ENCODE measurements around the gene HIF3A. TPM values are rescaled to one million over a fixed set of nuclear protein-coding genes. Genes with fewer than 3 reads are reported as not detected.
A peak's percentile ranks its signal among the peaks of the same experiment; 100 is the strongest.

HIF3A gene
- total RNA-seq, 2 experiments from 2014 or later: not detected

DNA sequence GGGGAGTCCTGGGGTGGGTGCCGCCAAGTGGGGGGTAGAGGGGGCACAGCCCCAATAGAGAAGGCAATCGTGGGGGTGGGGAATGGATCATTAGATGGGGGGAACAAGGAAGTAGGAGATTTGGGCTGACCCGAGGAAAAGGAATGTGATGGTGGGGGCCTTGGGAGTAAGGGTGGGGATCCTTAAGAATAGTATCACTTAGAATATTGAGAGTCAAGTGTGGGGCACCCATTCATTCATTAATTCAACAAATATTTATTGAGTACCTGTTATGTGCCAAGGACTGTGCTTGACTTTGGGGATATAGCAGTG lies 50.7 kb downstream of the HIF3A start:
- POLR2A ChIA-PET: interaction anchor here (0.9 to 1.3 kb wide), 3 partner anchors 22 to 305 kb away, joined by 3 to 4 read pairs (median 4); no protein-coding TSS in a partner anchor
- peaks cover 35% of the 10 kb centered on the region for H3K36me3 Mint-ChIP-seq (ENCODE audit: low read depth)
- no peak for ATAC-seq
- DNase-seq: no peak
- peak overlapping the region; percentile 95 for H3K27ac Mint-ChIP-seq
- H3K4me1 Mint-ChIP-seq (ENCODE audit: low read depth): peaks cover 44% of the 10 kb centered on the region
- peak overlapping the region; percentile 89 for H3K4me3 Mint-ChIP-seq
- H3K9me3 Mint-ChIP-seq: no peaks in the 10 kb centered on the region
- CTCF ChIA-PET: interaction anchor here (0.6 to 1.1 kb wide), 4 partner anchors 8 to 66 kb away, joined by 3 read pairs; no protein-coding TSS in a partner anchor
- TF ChIP-seq, protein P1, sequence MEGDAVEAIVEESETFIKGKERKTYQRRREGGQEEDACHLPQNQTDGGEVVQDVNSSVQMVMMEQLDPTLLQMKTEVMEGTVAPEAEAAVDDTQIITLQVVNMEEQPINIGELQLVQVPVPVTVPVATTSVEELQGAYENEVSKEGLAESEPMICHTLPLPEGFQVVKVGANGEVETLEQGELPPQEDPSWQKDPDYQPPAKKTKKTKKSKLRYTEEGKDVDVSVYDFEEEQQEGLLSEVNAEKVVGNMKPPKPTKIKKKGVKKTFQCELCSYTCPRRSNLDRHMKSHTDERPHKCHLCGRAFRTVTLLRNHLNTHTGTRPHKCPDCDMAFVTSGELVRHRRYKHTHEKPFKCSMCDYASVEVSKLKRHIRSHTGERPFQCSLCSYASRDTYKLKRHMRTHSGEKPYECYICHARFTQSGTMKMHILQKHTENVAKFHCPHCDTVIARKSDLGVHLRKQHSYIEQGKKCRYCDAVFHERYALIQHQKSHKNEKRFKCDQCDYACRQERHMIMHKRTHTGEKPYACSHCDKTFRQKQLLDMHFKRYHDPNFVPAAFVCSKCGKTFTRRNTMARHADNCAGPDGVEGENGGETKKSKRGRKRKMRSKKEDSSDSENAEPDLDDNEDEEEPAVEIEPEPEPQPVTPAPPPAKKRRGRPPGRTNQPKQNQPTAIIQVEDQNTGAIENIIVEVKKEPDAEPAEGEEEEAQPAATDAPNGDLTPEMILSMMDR (IDR thresholded peaks at IDR 0.05): peak; percentile 50
- no peaks in the 10 kb centered on the region for H3K27me3 Mint-ChIP-seq
- intact Hi-C loops (cut with micrococcal nuclease): no loop called here

DNA sequence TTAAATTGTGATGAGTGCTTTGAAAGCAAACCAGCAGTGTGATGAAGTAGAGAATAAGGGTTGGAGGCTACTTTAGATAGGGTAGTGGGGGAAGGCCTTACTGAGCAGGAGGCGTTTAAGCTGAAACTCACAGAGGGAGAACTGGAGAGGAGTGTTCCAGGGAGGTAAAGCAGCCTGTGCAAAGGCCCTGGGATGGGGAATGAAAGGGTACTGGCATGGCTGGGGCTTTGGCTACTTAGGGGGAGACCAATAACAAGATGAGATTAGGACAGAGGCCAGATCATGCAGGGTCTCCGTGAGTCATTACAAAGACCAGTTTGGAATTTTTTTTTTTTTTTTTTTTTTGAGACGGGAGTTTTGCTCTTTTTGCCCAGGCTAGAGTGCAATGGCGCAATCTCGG lies 51.1 kb downstream of the HIF3A start:
- peak overlapping the region; percentile 95 for H3K27ac Mint-ChIP-seq
- peak overlapping the region; percentile 89 for H3K4me3 Mint-ChIP-seq
- peaks cover 44% of the 10 kb centered on the region for H3K4me1 Mint-ChIP-seq (ENCODE audit: low read depth)
- intact Hi-C loops (cut with micrococcal nuclease): no loop called here
- no peaks in the 10 kb centered on the region for H3K27me3 Mint-ChIP-seq
- DNase-seq (no peak), ATAC-seq (no peak)
- ChIA-PET POLR2A (interaction anchor here (1.2 to 1.3 kb wide), 2 partner anchors 21 to 305 kb away, joined by 3 to 4 read pairs; no protein-coding TSS in a partner anchor), CTCF (interaction anchor here (0.6 to 1.0 kb wide), 3 partner anchors 15 to 67 kb away, joined by 3 read pairs; no protein-coding TSS in a partner anchor)
- H3K36me3 Mint-ChIP-seq (ENCODE audit: low read depth): peaks cover 35% of the 10 kb centered on the region
- TF ChIP-seq, protein P1 (IDR thresholded peaks at IDR 0.05): no peak
- H3K9me3 Mint-ChIP-seq: no peaks in the 10 kb centered on the region

DNA sequence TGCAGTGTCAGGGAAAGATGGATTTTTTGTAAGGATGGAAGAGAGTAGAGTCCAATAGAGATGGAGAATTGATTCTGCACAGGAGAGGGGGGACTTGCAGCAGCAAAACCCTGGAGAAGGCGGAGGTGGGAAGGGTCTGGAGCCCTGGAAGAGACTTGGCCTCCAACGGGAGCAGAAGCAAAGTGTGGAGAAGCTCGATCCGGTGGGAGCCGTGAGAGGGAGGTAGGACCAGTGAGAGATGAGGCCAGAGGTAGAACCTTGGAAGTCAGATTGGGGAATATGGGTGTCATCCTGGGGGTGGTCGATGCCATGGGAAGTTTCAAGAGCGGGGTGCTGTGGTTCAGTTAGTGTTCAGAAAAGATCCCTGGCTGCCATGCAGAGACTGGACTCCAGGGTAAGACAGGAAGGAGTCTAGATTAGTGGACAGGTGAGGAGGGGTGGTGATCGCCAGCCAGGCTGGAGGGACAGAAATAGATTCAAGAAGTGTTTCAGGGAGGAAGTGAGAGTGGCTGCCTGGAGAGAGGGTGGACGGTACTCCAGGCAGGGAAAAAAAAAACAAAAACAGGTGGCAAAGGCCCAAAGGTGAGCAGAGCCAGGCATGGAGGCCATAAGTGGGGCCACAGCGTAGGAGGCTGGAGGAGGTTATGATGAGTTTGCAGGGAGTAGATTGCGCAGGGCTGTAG lies 52.6 kb downstream of the HIF3A start:
- H3K4me1 Mint-ChIP-seq (ENCODE audit: low read depth): peaks cover 44% of the 10 kb centered on the region
- CTCF ChIA-PET: no interaction called here

DNA sequence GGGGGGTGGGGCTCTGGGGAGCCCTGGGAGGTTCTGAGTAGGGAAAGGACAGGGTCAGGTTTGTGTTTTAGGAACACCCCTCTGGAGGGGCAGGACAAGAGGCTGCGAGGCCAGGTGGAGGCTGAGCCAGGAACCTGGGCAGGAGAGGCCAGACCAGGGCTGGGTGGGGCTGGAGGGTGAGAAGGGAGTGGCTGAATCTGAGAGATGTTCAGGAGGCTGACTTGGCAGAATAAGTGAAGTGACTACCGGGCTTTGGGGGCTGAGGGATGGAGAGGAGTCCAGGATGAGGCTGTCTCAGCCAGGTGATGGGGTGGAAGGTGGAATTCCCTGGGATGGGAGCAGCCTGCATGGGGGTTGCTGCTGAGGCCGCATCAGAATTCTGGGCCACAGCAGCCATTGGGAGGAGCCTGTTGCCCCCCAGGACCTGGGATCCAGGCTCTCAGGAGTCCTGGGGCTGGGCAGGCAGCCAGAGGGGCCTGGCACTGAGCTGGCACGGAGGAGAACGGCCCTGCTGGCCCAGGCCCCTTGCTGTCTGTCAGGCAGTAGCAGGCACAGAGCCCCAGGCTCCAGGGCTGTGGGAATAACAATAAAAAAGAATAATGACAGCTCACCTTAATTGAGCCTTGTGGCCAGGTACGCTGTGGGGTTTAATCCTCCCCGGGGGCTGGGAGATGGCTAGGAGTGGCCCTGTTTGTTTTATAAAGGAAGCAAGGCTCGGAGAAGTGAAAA lies 53.4 kb downstream of the HIF3A start:
- H3K36me3 Mint-ChIP-seq (ENCODE audit: low read depth): peaks cover 50% of the 10 kb centered on the region
- intact Hi-C loops (cut with micrococcal nuclease): no loop called here
- peak overlapping the region; percentile 89 for H3K4me3 Mint-ChIP-seq
- H3K9me3 Mint-ChIP-seq: no peaks in the 10 kb centered on the region
- DNase-seq: peak; percentile 52
- ChIA-PET POLR2A (interaction anchor here (0.7 to 1.4 kb wide), 3 partner anchors 36 to 438 kb away, joined by 3 to 7 read pairs (median 3); partner anchors contain the start of genes CALM3 and SLC1A5), CTCF (no interaction called here)
- peak overlapping the region; percentile 98 for H3K27ac Mint-ChIP-seq
- no peak for ATAC-seq
- TF ChIP-seq, protein P1 (IDR thresholded peaks at IDR 0.05): no peak
- peaks cover 49% of the 10 kb centered on the region for H3K4me1 Mint-ChIP-seq (ENCODE audit: low read depth)
- H3K27me3 Mint-ChIP-seq: no peaks in the 10 kb centered on the region

More for the DNA sequence above, 52.6 kb downstream of the HIF3A start:
- H3K4me3 Mint-ChIP-seq: peak overlapping the region; percentile 89
- ATAC-seq (no peak), DNase-seq (no peak)
- peaks cover 43% of the 10 kb centered on the region for H3K36me3 Mint-ChIP-seq (ENCODE audit: low read depth)
- H3K27ac Mint-ChIP-seq: peak overlapping the region; percentile 98
- no peaks in the 10 kb centered on the region for H3K27me3 Mint-ChIP-seq
- POLR2A ChIA-PET: interaction anchor here (0.6 kb wide), 1 partner anchor 503 kb away, joined by 3 read pairs; no protein-coding TSS in a partner anchor
- no peaks in the 10 kb centered on the region for H3K9me3 Mint-ChIP-seq
- TF ChIP-seq, protein P1 (IDR thresholded peaks at IDR 0.05): no peak
- intact Hi-C loops (cut with micrococcal nuclease): no loop called here
